Gastroesophageal sphincter (tissue), 3 donors: ENCODE data around the gene UGT1A4.

ENCODE experiments used
- CTCF ChIP-seq, 4 experiments: fragments of 200-600 bp in 2 of 4; fragments of 450-650 bp in 2 of 4; sonication (generic) in 1 of 4; IDR thresholded peaks; one replicate each; pipeline ENCODE4 v1.5.1; 2017 to 2019; ENCODE audit warnings: antibody characterized with exemption in 4 of 4, mild to moderate bottlenecking in 2 of 4, moderate library complexity in 2 of 4
- POLR2A ChIP-seq, 2 donors: fragments of 450-650 bp; IDR thresholded peaks; one replicate each; pipeline ENCODE4 v1.6.1; 2017; ENCODE audit warnings: antibody characterized with exemption in 2 of 2, mild to moderate bottlenecking in 2 of 2, moderate library complexity in 1 of 2

GRCh38 chr2:233689031-233689430 is 29.5 kb upstream of the UGT1A4 start:
- TF ChIP-seq CTCF (IDR thresholded peaks at IDR 0.05), result no peak
- TF ChIP-seq POLR2A (IDR thresholded peaks at IDR 0.05), result no peak
